ENCODE data around the gene COL4A1.

Gene COL4A1

DNA sequence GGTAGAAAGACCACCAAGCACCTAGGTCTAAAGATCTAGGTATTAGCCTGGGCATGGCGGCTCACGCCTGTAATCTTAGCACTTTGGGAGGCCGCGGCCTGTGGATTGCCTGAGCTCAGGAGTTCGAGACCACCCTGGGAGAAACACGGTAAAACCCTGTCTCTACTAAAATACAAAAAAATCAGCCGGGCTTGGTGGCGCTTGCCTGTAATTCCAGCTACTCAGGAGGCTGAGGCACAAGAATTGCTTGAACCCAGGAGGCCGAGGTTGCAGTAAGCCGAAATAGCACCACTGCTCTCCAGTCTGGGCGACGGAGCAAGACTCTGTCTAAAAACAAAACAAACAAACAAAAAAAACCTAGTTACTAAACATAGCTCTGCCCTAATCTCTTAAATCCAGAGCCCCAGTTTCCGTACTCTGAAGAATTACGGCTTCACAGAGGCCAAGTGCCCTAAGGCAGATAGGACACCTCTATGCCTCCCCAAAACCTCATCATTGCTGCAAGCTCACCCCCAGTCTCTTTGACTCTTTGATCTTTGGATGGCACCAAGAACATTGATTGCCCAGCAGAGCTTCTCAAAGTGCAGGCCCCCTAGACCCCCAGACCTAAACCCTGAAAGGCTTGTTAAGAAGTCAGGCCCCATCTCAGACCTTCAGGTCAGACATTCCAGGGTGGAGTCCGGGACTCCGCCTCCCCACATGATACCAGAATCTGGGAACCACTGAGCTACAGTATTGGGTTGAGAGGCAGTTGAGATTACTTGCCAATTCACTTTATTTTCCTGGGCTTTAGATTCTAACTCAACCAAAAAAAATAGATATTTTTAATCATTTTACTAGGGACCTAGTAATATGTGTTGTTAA, 2.9 kb upstream of the COL4A1 start:
- DNase-seq (ENCODE audit: low spot score) = no peak

DNA sequence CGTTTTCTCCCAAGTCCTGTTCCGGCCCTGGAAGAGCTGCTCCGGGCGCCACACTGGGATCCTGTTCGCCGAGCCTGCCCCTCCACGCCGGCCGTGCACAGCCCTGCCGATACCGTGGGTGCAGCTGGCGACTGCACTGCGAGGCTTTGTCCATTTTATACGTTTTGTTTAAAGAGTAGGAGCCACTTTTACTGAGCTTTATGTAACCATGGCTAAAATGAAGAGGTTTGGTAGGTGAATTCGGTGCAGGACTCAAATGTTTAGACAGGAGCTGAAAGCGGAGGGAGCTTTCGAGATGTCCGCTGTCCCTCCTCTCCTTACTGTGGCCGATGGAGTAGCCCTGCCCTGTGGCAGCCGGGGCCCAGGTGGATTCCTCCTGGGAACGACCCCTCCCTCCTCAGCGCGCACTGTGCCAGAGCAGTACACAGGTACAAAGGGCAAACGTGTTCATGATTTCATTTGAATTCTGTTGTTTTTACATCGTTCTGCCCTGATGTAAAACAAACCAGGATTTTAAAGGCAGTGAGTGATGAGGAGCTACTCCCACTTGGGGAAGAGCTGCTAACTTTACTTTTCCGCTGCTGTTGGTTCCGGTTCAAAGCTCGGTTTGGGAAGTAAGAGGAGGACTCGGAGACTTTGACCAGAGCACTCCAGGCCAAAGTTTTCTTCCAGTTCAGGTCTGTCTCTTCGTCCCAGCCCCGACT, 1.9 kb upstream of the COL4A1 start:
- DNase-seq (ENCODE audit: low spot score) = peak; percentile 13

DNA sequence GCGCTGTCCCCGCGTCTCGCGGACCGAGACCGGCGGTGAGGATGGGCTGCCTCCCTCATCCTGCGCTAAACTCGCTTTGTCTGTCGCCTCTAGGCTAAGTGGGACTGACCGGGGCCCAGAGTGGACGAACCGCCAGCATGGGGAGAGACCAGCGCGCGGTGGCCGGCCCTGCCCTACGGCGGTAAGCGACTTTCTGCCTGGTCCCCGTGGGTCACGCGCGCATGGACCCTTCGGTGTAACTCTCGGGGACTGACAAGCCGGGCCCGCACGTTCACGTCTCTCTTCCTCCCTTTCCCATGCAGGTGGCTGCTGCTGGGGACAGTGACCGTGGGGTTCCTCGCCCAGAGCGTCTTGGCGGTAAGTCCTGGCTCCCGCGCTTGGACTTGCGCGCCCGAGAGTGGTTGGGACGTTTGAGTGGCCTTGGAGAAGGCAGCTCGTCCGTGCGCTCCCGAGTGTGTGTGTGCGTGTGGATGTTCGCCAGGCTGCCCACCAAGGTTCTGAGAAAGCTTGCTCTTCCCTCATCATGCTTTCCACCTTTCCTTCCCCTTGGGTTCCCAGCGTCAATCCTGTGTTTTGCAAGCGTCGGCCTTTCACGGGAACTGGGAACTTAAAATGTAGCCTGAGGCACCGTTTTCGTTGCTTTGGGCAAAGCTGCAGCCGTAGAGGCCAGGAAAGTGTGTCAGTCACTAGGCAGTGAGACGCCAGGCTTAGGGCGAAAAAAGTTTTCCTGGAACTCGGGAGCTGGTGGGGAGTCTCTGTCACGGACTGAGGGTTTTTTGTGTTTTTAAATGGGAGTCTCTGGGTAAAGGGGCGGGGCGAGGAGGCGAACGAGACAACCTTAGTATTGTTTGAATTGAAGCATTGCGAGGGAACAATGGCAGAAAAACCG, 1.1 kb upstream of the COL4A1 start:
- DNase-seq (ENCODE audit: low spot score) = peak; percentile 27

DNA sequence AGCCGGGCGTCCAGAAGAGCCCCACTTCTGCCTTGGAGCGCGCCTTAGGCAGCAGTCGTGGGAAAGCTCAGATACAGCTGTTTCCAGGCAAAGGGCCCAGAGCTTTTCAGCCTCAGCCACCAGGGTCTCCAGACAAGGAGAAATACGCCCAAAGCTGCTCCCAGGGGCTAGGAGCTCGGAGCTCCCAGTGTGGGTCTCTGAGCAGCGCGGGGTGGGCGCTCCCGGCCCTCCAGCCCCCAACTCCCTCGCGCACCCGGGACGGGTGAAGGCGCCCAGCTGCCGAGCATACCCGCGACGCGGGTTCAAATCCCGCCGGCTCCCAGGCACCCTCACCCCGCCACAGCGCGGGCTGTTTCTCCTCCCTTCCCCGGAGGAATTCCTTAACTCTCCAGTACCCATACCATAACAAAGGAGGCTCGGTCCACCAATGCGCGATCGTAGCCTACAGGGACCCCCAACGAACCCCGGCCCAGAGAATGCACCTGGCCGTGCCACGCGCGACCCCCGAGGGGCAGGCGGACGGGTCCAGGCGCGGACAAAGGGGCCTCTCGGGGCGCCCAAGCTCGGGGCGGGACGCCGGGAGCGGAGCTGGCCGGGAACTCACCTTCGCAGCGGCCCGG, 507 bp downstream of the COL4A1 start:
- peak; percentile 49 for DNase-seq (ENCODE audit: low spot score)

DNA sequence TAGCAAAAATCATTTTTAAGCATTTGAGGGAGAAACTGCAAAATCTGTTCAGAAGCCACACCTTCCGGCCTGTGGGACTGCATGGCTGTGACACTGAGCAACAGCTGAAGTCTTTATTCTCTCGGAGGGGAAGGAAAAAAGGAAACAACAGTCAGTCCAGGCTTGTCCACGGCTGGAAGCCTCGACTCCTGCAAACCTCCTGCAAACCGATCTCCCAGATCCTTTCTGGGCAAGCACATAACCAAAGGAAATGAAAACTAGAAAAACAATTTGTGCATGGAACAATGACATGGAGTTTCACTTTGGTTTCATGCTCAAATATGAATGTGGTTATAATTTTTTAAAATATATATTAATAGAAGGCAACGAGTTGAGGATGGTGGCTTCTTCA, 1.0 kb downstream of the COL4A1 start:
- DNase-seq (ENCODE audit: low spot score) = peak; percentile 20

DNA sequence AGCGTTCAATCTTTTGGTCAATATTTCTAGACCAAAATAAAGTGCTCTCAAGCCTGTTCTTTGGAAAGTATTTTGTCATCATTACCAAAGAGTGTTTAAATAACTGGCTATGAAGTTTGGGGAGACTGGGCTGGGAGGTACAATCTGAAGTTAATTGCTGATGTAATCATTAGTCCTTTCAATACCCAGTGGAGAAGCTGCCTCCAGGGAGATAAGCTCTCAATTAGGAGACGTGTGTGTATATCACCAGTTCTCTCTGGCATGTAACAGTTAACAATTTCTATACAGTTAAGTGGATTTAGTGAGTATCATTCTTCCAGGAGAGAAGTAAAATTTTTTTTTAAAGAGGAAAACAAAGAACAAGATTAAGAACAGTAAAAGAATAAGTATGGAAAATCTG, 1.4 kb downstream of the COL4A1 start:
- no peak for DNase-seq (ENCODE audit: low spot score)

DNA sequence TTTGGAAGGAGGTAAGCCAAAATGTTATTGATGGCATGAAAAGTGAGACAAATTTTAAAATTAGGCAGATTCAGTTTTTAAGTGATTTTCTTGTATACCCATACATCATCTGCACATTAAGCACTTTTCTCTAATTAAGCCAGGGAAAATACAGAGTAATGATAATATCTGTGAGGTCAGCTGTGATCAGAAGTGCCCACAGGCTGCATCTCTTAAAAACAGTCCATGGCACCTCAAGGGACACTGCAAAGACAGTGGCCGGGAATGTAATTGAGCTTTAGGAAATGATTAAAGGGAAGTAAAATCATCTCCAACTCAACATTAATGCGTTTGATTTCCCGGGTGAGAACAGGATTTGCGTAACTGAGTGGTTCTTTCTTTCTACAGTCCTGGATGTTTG, 2.0 kb downstream of the COL4A1 start:
- no peak for DNase-seq (ENCODE audit: low spot score)

DNA sequence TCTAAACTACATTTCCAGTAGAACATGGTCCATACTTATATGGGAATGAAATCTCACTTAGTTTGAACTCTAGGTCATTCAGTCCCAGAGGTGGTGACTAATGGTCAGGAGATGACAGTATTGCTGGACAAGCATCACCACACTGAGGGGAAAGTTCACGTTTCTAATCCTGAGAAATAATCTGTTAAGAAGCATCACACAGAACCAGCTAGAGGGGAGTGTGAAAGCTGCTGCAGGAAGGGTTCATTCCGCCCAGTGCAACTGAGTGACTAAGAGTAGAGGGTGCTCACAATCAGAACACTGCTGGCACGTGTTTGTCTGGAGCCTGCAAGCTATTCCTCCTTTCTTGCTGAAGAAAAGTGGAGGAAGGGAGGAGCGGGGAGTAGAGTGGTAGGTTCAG, 2.7 kb downstream of the COL4A1 start:
- DNase-seq (ENCODE audit: low spot score) = no peak

DNA sequence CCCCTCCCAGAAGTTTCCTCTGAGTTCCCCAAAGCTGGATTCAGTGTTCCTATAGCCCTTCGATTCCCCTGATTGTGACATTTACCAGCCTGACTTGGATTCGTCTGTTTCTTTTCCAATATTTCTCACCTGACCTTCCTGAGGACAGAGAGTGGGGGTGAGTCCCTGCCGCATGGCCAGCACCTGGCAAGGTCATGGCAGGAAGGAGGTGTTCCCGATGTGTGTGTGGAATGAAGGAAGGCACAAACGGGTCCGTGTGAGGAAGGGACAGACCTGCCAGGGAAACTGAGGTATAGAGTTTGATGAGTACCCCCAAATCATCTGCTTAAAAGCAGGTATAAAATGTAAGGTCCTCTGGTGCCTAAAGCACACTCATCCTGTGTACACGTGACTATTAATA, 3.3 kb downstream of the COL4A1 start:
- DNase-seq (ENCODE audit: low spot score) = no peak

DNA sequence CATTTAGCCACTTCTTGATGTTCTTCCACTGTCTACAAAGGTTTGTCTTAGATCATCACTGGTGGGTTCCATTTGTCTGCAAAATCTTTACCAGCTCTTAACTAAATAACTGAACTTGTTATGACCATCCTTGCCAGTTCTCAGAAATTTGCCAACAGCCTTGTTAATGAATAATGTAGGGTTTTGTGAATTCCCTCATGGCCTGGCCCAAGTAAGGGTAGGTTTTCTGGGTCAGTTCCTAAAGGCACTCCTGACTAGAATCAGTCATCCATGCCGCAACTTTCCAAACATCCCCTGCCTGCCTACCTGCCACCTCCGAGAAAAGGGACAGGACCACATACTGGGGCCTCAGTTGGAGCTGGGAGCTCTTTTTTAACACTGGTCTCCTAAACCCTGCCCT, 4.0 kb downstream of the COL4A1 start:
- DNase-seq (ENCODE audit: low spot score) = no peak

DNA sequence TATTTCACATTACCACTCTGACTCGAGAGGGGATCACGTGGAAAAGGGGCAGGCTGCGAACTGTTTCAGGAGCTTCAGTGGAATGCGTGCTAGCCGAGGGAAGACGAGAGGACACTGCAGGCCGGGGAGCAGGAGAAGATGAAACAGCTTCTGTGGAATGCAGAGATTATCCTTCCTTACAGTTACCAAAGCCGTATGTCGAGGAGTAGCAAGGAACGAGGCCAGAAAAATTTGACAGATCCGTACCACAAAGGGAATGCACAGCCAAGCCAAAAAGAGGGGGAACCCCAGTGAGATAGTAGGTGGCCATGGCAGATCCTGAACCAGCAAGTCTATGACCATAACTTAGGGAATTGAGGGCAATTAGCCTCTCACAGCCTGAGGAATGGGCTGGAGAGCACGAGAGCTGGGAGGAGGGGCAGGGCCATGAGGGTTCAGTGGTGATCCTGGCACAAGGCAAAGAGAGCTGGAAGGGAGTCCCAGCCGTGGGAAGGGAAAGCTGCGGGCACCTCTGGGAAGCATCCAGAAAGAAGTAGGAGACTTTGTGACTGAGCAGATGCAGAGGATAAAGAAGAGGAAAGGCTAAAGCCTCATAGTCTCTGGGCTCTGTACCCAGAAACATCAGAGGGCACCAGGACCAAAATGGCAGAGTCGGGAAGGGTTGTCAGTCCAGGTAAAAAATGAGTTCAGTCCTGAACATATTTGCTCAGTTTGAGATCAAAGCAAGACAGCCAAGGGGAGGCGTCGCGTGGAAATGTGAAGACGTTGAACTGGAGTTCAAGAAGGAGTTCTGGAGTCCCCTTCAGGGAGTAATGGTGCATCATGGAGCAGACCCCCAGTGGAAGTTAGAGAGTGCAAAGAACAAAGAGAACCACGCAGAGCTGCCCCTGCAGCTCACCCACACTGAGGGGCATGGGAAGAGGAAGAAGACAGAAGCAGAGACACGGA, 5.1 kb downstream of the COL4A1 start:
- DNase-seq (ENCODE audit: low spot score) = no peak

DNA sequence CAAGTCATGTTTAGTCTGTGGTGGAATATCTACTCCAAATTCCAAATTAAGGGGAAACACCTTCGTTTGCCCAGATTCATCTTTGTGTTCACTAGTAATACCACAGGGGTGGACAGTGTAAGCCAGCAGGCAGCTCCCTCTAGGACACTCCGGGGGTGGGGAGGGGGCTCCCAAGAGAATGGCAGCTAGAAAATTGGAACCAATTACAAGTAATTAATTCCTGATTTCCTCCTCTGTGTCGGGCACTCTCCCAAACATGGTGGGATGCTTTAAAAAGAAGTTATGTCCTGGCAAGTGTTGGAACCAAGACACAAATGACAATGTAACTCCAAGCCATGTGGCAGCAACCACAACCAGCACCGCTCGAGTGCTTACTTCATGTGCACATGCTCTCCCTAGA, 5.9 kb downstream of the COL4A1 start:
- DNase-seq (ENCODE audit: low spot score) = no peak

DNA sequence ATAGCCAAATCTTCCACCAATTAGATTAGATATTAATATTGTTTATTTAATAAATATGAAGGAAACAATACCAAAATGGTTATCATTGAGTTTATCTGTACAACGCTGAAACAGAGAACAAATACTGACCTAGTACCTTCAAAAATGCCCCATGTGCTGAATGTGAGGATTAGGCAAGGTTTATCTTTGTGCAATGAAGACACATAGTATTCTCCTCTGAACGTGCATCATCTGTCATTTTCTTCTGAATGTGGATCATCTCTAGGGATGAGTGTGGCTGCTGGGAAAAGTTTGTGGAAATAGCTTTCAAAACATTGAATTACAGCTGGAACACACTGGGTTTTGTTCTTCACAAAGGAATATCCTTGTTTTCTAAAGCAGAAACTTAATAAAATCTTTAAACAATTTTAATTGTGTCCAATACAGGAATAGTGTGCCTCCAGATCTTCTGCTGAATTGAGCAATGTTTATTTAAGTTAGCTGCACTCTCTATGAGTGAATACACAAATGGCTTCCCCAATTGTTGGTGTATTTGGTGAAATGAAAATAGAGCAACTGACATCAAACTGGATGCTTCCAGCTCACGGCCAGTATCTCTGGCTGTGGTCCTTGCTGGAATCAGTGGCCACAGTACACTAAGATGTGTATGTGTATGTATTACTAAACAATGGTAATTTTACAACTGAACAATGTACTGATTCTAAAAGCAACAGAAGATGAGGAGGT, 6.7 kb downstream of the COL4A1 start:
- no peak for DNase-seq (ENCODE audit: low spot score)

DNA sequence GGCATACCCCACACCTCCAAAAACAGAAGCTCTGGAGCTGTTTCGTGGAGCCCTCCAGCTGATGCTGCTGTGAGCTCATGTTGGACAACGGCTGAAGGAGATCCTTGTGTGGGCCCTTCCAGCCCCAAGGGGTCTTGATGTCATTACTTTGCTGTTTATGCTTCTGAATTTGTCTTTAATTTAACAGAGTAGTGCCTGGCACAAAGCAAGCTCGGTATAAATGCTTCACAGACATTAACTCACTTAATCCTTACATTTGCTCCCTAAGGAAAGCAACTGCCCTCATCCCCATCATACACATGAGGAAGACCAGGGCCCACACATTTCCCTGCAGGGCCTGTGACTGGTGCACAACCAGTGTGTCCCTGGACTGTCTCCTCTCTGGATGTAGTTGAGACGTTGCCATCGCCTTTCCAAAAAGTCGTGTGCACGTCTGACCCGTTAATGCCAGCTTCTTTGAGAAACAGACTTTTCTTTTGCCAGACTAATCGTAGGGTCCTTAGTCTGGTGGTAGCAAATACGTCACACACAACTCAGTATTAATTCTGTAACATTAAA, 7.6 kb downstream of the COL4A1 start:
- DNase-seq (ENCODE audit: low spot score) = no peak

DNA sequence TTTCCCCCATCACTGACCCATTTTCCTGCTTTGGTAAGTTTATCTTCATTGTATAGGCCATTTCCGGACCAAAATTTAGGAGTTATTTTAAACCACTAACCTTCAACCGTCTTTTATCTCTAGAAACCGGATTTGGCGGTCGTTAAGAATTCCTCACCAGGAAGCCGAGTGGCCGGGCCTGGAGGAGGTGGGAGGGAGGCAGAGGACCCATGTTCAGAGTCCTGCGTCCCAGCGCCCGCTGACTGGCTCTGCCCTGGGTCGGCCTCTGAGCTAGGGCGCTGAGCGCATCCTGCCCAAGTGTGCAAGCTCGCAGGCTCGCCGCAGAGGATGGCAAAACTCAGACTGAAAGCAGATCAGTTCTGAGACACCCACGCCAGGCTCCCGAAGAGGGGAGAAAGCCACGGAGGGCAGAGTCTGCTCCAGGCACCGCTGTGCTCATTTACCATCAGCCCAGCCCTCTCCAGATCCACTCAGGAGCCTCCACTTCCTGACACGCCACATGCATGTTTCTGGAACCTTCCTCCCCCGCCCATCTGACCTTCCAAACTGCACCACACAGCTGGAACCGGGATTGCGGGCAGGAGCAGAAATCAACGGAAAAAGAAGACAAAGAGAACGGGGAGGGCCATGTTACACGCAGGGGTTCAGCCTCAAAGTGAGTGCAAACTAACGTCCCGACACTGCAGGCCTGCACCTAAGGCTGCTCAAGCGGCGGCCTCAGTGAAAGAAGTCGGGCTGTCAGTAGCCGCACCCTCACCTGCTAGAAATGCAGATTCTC, 8.3 kb downstream of the COL4A1 start:
- DNase-seq (ENCODE audit: low spot score) = no peak

DNA sequence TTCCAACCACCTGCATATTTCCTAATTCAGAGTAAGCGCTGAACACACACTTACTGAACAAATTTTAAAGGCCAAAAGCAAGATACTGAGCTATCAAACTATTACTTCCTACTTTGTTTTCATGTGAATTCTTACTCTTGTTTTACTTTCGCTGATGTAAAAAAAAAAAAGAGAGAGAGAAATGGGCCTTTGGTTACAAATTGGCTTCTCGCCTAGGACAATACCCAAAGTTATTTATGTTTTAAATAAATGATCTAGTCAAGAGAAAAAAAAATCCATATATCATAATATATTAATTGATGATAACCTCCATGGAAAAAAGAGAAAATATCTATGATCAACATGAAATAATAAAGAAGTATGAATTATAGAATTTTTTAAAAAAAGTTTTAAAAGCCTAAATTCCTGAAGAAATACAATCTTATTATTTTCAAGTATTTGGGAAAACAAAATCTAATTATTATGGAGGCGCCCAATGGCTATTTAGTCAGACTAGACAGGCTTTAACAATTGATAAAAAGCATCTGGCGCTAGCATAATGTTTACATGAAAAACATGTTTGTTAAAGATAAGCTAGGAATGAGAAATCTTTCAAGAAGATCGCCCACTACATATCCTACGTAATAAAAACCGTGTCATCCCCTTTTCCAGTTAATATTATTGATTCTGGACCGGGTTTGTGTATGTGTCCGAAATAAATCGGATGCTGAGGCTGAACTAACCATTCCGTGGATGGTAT, 9.0 kb downstream of the COL4A1 start:
- DNase-seq (ENCODE audit: low spot score) = no peak

DNA sequence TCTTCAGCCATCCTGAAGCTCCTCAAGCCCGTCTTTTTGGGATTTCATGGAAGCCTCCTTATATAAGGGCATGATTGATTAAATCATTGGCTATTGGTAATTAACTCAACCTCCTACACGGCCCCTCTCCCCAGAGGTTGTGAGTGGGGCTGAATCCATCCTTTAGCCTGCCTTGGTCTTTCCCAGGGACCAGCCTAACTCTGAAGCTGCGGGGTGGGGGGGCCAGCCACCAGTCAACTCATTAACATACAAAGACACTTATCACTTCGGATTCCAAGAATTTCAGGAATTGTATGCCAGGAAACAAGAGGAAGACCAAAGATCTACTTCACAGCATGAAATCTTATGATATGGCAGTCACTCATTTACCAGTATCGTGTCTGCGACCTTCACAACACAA, 9.9 kb downstream of the COL4A1 start:
- DNase-seq (ENCODE audit: low spot score) = no peak

DNA sequence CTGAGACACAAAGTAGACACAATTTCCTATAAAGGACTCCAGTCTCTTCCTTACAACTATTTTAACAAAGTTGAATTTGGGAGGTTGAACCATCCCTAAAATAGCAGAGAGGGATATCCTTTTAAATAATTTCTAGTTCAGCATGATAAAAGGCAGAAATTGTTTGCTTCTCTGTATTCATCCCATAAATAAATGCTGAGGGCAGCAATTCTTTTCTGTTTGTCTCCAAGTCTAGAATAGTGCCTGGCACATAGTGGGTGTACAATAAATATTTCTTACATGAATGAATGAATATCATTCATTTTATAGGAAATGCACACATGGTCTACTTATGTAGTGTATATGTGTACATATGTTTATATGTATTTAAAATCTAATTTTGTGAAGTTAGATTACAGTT, 12.3 kb downstream of the COL4A1 start:
- no peak for DNase-seq (ENCODE audit: low spot score)
